PC-3 (cell line): Measurements from ENCODE around the gene SNAP23. TPM values are rescaled to one million over a fixed set of nuclear protein-coding genes. Genes with fewer than 3 reads are reported as not detected.

Source experiments
- ATAC-seq: fragments of 200-7000 bp; cut with Tn5 transposase; 2 replicates; pipeline ENCODE4 v1.9.1; 2020; ENCODE audit warnings: mild to moderate bottlenecking, moderate library complexity
- BruUV-seq: library from RNA; stranded (reverse); fragments of 400-500 nt; replicated peaks from 2 replicates; lab custom pipeline; 2021; lab: Mats Ljungman, UMichigan
- CTCF ChIA-PET: fragments of 300-600 bp; sonication (Branson Sonifier 250); formaldehyde crosslinking; loops from one replicate; lab custom pipeline; 2022; ENCODE audit warnings: antibody characterized with exemption; lab: Charles Lee
- POLR2A ChIA-PET: fragments of 300-600 bp; sonication (Branson Sonifier 250); formaldehyde crosslinking; loops from one replicate; lab custom pipeline; 2022; ENCODE audit warnings: antibody characterized with exemption; ENCODE audit not compliant: unreplicated experiment; lab: Charles Lee
- DNase-seq: peaks from one replicate; pipeline ENCODE4 v3.0.0-alpha.2; 2015
- H2AFZ ChIP-seq: fragments of 300-600 bp; sonication (generic); 2 replicates; pipeline ENCODE4 v1.6.0; 2016; ENCODE audit warnings: antibody characterized with exemption, low read length
- H3F3A ChIP-seq: fragments of 300-600 bp; sonication (generic); one replicate; pipeline ENCODE4 v1.6.0; 2017; ENCODE audit warnings: antibody characterized with exemption, low read length, control low read depth, mild to moderate bottlenecking; ENCODE audit not compliant: unreplicated experiment
- H3K27ac ChIP-seq: fragments of 300-600 bp; sonication (generic); 2 replicates; pipeline ENCODE4 v1.5.1; 2016; ENCODE audit warnings: mild to moderate bottlenecking, low read length
- H3K27me3 ChIP-seq: fragments of 300-600 bp; sonication (generic); 2 replicates; pipeline ENCODE4 v1.6.1; 2016; ENCODE audit warnings: low read length, mixed read lengths
- H3K36me3 ChIP-seq: fragments of 300-600 bp; sonication (generic); 2 replicates; pipeline ENCODE4 v1.6.1; 2016; ENCODE audit warnings: low read depth, mixed run types, low read length, mixed read lengths
- H3K4me1 ChIP-seq: fragments of 300-600 bp; sonication (generic); 2 replicates; pipeline ENCODE4 v1.5.1; 2016; ENCODE audit warnings: low read length; ENCODE audit not compliant: insufficient read depth
- H3K4me2 ChIP-seq: fragments of 300-600 bp; sonication (generic); 2 replicates; pipeline ENCODE4 v1.6.0; 2016; ENCODE audit warnings: low read length
- H3K4me3 ChIP-seq: fragments of 300-600 bp; sonication (generic); 2 replicates; pipeline ENCODE4 v1.5.1; 2016; ENCODE audit warnings: mild to moderate bottlenecking, low read length, mixed read lengths
- H3K79me2 ChIP-seq: fragments of 300-600 bp; sonication (generic); 2 replicates; pipeline ENCODE4 v1.6.1; 2017; ENCODE audit warnings: low read length, mixed read lengths
- H3K9ac ChIP-seq: fragments of 300-600 bp; sonication (generic); 2 replicates; pipeline ENCODE4 v1.6.0; 2016; ENCODE audit warnings: mild to moderate bottlenecking, low read length
- H3K9me2 ChIP-seq: fragments of 300-600 bp; sonication (generic); replicated peaks from 2 replicates; pipeline ENCODE4 v1.6.1; 2016; ENCODE audit warnings: mixed run types, low read length, mixed read lengths
- H3K9me3 ChIP-seq: fragments of 300-600 bp; sonication (generic); 2 replicates; pipeline ENCODE4 v1.6.1; 2016; ENCODE audit warnings: low read length, mixed read lengths
- H4K20me1 ChIP-seq: fragments of 300-600 bp; sonication (generic); 2 replicates; pipeline ENCODE4 v1.6.1; 2016; ENCODE audit warnings: low read length, mixed read lengths
- CTCF ChIP-seq: fragments of 300-600 bp; sonication (generic); conservative IDR thresholded peaks from 2 replicates; pipeline ENCODE4 v1.5.1; 2017; ENCODE audit warnings: antibody characterized with exemption, low read depth, mild to moderate bottlenecking, low read length
- EZH2 ChIP-seq: fragments of 300-600 bp; sonication (generic); IDR thresholded peaks from one replicate; pipeline ENCODE4 v1.6.1; 2017; ENCODE audit warnings: antibody characterized with exemption, mild to moderate bottlenecking, low read length; ENCODE audit not compliant: unreplicated experiment
- EZH2phosphoT487 ChIP-seq: fragments of 300-600 bp; sonication (generic); IDR thresholded peaks from 2 replicates; pipeline ENCODE4 v1.6.1; 2018; ENCODE audit warnings: mild to moderate bottlenecking, antibody characterized with exemption, low read length, borderline replicate concordance
- intact Hi-C: fragments of 100-400 bp; cut with micrococcal nuclease; formaldehyde crosslinking; loops from 2 replicates; pipeline ENCODE4 v1.9.0; 2023
- total RNA-seq: library from RNA; depleted of rRNA; stranded (reverse); fragments of >200 nt; gene quantifications from 2 replicates; pipeline ENCODE4 v1.2.3, GENCODE V29; 2014

SNAP23 gene
- total RNA-seq, 1 experiment from 2014 or later, result 40.2 TPM

DNA sequence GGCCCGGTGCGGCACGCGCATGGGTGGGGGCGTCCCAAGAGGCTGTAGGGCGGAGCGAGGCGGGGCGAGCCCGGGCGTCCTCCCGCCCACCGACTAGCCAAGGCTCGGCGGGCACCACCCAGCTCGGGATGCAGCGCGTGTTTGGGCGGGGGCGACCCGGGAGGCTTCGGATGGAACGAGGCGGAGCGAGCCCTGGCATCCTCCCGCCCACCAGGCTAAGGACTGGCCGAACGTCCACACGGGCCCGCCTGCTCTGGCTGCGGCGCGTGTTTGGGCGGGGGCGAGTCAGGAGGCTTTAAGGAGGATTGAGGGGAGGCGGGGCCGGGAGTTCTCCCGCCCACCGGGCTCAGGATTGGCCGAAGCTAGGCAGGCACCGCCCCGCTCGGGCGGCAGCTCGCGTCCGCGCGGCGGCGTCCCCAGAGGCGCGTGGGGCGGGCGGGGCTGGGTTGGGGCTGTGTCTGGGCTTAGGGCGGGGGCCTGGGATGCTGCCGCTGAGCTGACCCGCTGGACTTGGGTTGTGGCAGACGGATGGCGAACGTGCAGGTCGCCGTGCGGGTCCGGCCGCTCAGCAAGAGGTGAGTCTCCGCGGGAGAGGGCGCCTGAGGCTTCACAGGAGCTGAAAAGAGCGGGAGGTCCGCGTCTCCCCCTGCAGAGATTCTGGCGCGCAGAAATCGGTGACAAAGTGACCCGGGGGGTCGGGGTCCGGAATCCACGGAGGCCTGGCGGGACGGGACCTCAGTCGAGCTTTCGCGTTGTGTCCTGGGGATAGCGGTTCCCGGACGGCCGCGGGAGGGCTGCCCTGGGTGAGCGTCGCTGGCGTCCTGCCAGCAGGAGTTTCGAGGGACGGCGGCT is 80.0 kb downstream of the SNAP23 start, which contains the start of gene STARD9:
STARD9 (plus strand) TSS at position 419 of the 852 bp plus-strand sequence; CDS start at position 529, 110 bp downstream.
- peak within 1 kb of the TSS; percentile 89 for H3K4me3 ChIP-seq
- no peaks in the 10 kb centered on the region for H3K36me3 ChIP-seq
- BruUV-seq, result no TSS peak
- H3K4me1 ChIP-seq, result peaks cover 18% of the 10 kb centered on the region
- ATAC-seq (peak; percentile 95), DNase-seq (peak; percentile 98)
- H3F3A ChIP-seq, result no peaks in the 10 kb centered on the region
- H3K27ac ChIP-seq, result no peak within 1 kb of the TSS
- H3K27me3 ChIP-seq, result no peaks in the 10 kb centered on the region
- peaks cover 4% of the 10 kb centered on the region; the same call in 1 of the 2 replicates for H3K79me2 ChIP-seq
- H3K9me2 ChIP-seq, result no peaks in the 10 kb centered on the region
- TF ChIP-seq EZH2 (no peak), CTCF (no peak), EZH2phosphoT487 (no peak)
- H2AFZ ChIP-seq, result peak within 1 kb of the TSS; percentile 100
- ChIA-PET CTCF (interaction anchor here (0.7 to 0.8 kb wide), 2 partner anchors 16 to 491 kb away, joined by 4 to 8 read pairs; no protein-coding TSS in a partner anchor), POLR2A (interaction anchor here (0.6 to 1.2 kb wide), 2 partner anchors 27 to 85 kb away, joined by 8 to 16 read pairs; partner anchors contain the start of gene ZNF106)
- H3K4me2 ChIP-seq, result peak within 1 kb of the TSS; percentile 100
- no peaks in the 10 kb centered on the region for H4K20me1 ChIP-seq
- intact Hi-C loops, result no loop called here
- peak within 1 kb of the TSS; percentile 56 for H3K9ac ChIP-seq
- H3K9me3 ChIP-seq, result no peaks in the 10 kb centered on the region

DNA sequence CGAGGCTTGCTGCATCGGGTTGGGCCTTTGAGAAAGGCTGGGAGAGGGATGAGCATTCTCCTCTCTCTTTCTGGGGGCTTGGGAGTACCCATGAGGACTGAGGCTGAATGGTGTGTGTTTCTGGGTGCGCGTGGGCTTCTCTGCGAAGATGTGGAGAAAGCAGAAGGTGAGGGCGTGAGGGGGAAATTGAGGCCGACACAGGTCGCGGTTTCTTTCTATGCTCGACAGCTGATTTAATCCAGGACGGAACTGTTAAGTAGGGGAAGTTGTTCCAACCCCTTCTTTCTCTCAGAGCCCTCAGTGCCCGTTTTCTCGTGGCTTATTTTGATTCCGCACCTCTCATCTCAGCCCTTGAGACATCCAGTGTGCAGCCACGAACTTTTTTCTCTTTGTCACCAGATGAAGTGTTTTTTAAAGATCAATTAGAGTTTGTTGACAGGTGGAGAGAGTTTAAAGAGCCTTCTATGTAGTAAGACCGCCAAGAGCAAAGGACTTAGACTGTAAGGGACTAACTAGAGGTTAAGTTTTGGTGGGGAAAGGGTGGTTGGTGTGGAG is 80.7 kb downstream of the SNAP23 start:
- POLR2A ChIA-PET, result interaction anchor here (1.2 kb wide), 1 partner anchor 28 kb away, joined by 8 read pairs; no protein-coding TSS in a partner anchor
- Histone ChIP-seq H3F3A (no peaks in the 10 kb centered on the region), H3K9me2 (no peaks in the 10 kb centered on the region), H2AFZ (peak overlapping the region; percentile 100), H3K36me3 (no peaks in the 10 kb centered on the region), H3K4me1 (peaks cover 18% of the 10 kb centered on the region), H3K9me3 (no peaks in the 10 kb centered on the region), H3K27ac (no peak overlapping the region), H4K20me1 (no peaks in the 10 kb centered on the region), H3K9ac (peak overlapping the region; percentile 56), H3K4me3 (peak overlapping the region; percentile 89), H3K4me2 (peak overlapping the region; percentile 100), H3K27me3 (no peaks in the 10 kb centered on the region), H3K79me2 (peaks cover 4% of the 10 kb centered on the region; the same call in 1 of the 2 replicates)
- no TSS peak for BruUV-seq
- intact Hi-C loops, result no loop called here
- no peak for TF ChIP-seq EZH2phosphoT487
- TF ChIP-seq EZH2, result no peak
- TF ChIP-seq CTCF, result no peak
- ATAC-seq, result no peak
- CTCF ChIA-PET, result no interaction called here
- no peak for DNase-seq
